B cell (primary cell): ENCODE data around the gene ZNF277. TPM values are rescaled to one million over a fixed set of nuclear protein-coding genes. Genes with fewer than 3 reads are reported as not detected.

Experiments used
- ATAC-seq: fragments of 200-7000 bp; cut with Tn5 transposase; one replicate; pipeline ENCODE4 v1.10.0; 2021; ENCODE audit warnings: low read depth, mild to moderate bottlenecking, moderate number of reproducible peaks, moderate library complexity
- CTCF ChIA-PET: fragments of 350-600 bp; sonication (Branson Sonifier 250); formaldehyde crosslinking; loops from one replicate; lab custom pipeline; 2021; ENCODE audit warnings: antibody characterized with exemption, inconsistent platforms; lab: Charles Lee
- POLR2A ChIA-PET: fragments of 350-600 bp; sonication (Branson Sonifier 250); formaldehyde crosslinking; loops from one replicate; lab custom pipeline; 2021; ENCODE audit warnings: antibody characterized with exemption; lab: Charles Lee
- DNase-seq: peaks from one replicate; pipeline ENCODE4 v3.0.0; 2013
- H2AFZ ChIP-seq: 2 replicates; pipeline ENCODE4 v1.6.1; 2012; ENCODE audit warnings: mild to moderate bottlenecking, low read depth, low read length; ENCODE audit not compliant: insufficient read depth, poor library complexity, severe bottlenecking
- H3K27ac ChIP-seq, 2 donors: 1 replicate in 1 of 2; 2 replicates in 1 of 2; pipeline ENCODE4 v1.5.1; 2012 to 2013; ENCODE audit warnings: low read length in 2 of 2, mild to moderate bottlenecking in 2 of 2, moderate library complexity in 1 of 2
- H3K27me3 ChIP-seq, 4 experiments: fragments of 200-600 bp in 1 of 4; sonication (generic) in 1 of 4; replicated peaks in 1 of 4; 1 replicate in 2 of 4; 2 replicates in 2 of 4; pipeline versions ENCODE4 v1.6.1 to v1.7.0; 2013 to 2016; ENCODE audit warnings: low read length in 3 of 4, mild to moderate bottlenecking in 2 of 4, mixed read lengths in 1 of 4, moderate library complexity in 1 of 4; ENCODE audit not compliant: insufficient read depth in 4 of 4, control insufficient read depth in 3 of 4; ENCODE audit errors: control extremely low read depth in 1 of 4
- H3K36me3 ChIP-seq, 2 experiments: replicated peaks in 1 of 2; 1 replicate in 1 of 2; 2 replicates in 1 of 2; pipeline versions ENCODE4 v1.6.1 to v1.7.1; 2013; ENCODE audit warnings: low read length in 1 of 2; ENCODE audit not compliant: insufficient read depth in 2 of 2, control insufficient read depth in 1 of 2; ENCODE audit errors: control extremely low read depth in 1 of 2, extremely low read depth in 1 of 2
- H3K4me1 ChIP-seq, 2 donors: fragments of 200-600 bp in 1 of 2; sonication (generic) in 1 of 2; 1 replicate in 1 of 2; 2 replicates in 1 of 2; pipeline versions ENCODE4 v1.5.1 to v1.6.1; 2013 to 2017; ENCODE audit warnings: low read length in 2 of 2; ENCODE audit not compliant: control insufficient read depth in 2 of 2, insufficient read depth in 2 of 2
- H3K4me2 ChIP-seq: replicated peaks from 2 replicates; pipeline ENCODE3; 2012; ENCODE audit warnings: mild to moderate bottlenecking, low read depth, low read length; ENCODE audit not compliant: poor library complexity, severe bottlenecking
- H3K4me3 ChIP-seq, 5 experiments: fragments of 200-600 bp in 1 of 5; sonication (generic) in 1 of 5; 1 replicate in 3 of 5; 2 replicates in 2 of 5; pipeline versions ENCODE4 v1.5.1 to v1.7.0; 2011 to 2016; ENCODE audit warnings: low read length in 4 of 5, mild to moderate bottlenecking in 4 of 5, low read depth in 2 of 5, control low read depth in 1 of 5, moderate library complexity in 1 of 5; ENCODE audit not compliant: insufficient read depth in 1 of 5; ENCODE audit errors: control extremely low read depth in 1 of 5, extremely low read depth in 1 of 5
- H3K79me2 ChIP-seq: fragments of 200-600 bp; sonication (generic); one replicate; pipeline ENCODE4 v1.6.0; 2016; ENCODE audit warnings: low read length; ENCODE audit not compliant: control insufficient read depth, insufficient read depth
- H3K9ac ChIP-seq: fragments of 200-600 bp; sonication (generic); 2 replicates; pipeline ENCODE4 v1.6.1; 2017; ENCODE audit warnings: mild to moderate bottlenecking, low read length, moderate library complexity
- H3K9me3 ChIP-seq, 3 donors: one replicate each; pipeline versions ENCODE4 v1.6.1 to v1.7.1; 2013; ENCODE audit warnings: low read length in 2 of 3; ENCODE audit not compliant: control insufficient read depth in 2 of 3, insufficient read depth in 1 of 3; ENCODE audit errors: control extremely low read depth in 1 of 3
- H4K20me1 ChIP-seq: 2 replicates; pipeline ENCODE4 v1.6.0; 2012; ENCODE audit warnings: mild to moderate bottlenecking, low read length; ENCODE audit not compliant: insufficient read depth, control insufficient read depth, poor library complexity, severe bottlenecking
- H3K27ac Mint-ChIP-seq: one replicate; pipeline ENCODE4 v1.8.0; 2021; ENCODE audit warnings: mixed read lengths
- H3K27me3 Mint-ChIP-seq: one replicate; pipeline ENCODE4 v1.8.0; 2021; ENCODE audit warnings: mixed read lengths
- H3K4me1 Mint-ChIP-seq: one replicate; pipeline ENCODE4 v1.8.0; 2021; ENCODE audit warnings: mixed read lengths
- H3K4me3 Mint-ChIP-seq: one replicate; pipeline ENCODE4 v1.8.0; 2021; ENCODE audit warnings: mixed read lengths
- H3K9me3 Mint-ChIP-seq: one replicate; pipeline ENCODE4 v1.8.0; 2022; ENCODE audit warnings: mixed read lengths; ENCODE audit not compliant: insufficient read depth
- EZH2 ChIP-seq: IDR thresholded peaks from 2 replicates; pipeline ENCODE4 v1.6.1; 2012; ENCODE audit warnings: borderline replicate concordance, low read depth, mild to moderate bottlenecking, moderate library complexity, low read length; ENCODE audit not compliant: insufficient read depth, poor library complexity, severe bottlenecking
- WGBS: methylation state at CpG from one replicate; pipeline ENCODE4 v1.1.5; 2013; ENCODE audit warnings: missing lambda C conversion rate; ENCODE audit not compliant: insufficient coverage; 5-methylcytosine and 5-hydroxymethylcytosine counted together
- intact Hi-C: fragments of 100-400 bp; cut with micrococcal nuclease; formaldehyde crosslinking; loops from one replicate; pipeline ENCODE4 v1.10.0; 2022
- polyA plus RNA-seq: library from polyadenylated mRNA; depleted of rRNA; stranded (reverse); fragments of >200 nt; gene quantifications from 2 replicates; pipeline ENCODE4 v1.2.3, GENCODE V29; 2012
- total RNA-seq, 2 donors: library from RNA; stranded (reverse); fragments of 120-200 nt in 1 of 2; gene quantifications; 1 replicate in 1 of 2; 2 replicates in 1 of 2; pipeline versions ENCODE4 v1.2.3 to v1.2.4, GENCODE V29; 2013 to 2022
- TF ChIP-seq, protein P1 (sequence below): fragments of 200-600 bp; IDR thresholded peaks from one replicate; pipeline ENCODE4 v1.8.0; 2022; ENCODE audit warnings: antibody characterized with exemption, mild to moderate bottlenecking

ZNF277 gene
- total and polyA plus RNA-seq, 2 donors (not counting 1 experiment from before 2014, with no cell fraction given) = 9.5 to 18.6 TPM

GRCh38 chr7:112211348-112211907 is 4.9 kb downstream of the ZNF277 start:
- ATAC-seq (no peak), DNase-seq (no peak)
- H3K4me1 ChIP-seq = peaks cover 8 to 10% of the 10 kb centered on the region in 2 donors
- no peaks in the 10 kb centered on the region for H3K9me3 ChIP-seq
- peaks cover 12% of the 10 kb centered on the region for H4K20me1 ChIP-seq
- H2AFZ ChIP-seq = no peak overlapping the region
- intact Hi-C loops = no loop called here
- ChIA-PET POLR2A (no interaction called here), CTCF (no interaction called here)
- no peak overlapping the region for H3K27ac ChIP-seq
- Mint-ChIP-seq H3K4me1 (peaks cover 28% of the 10 kb centered on the region), H3K27ac (no peak overlapping the region), H3K9me3 (no peaks in the 10 kb centered on the region), H3K4me3 (no peak overlapping the region), H3K27me3 (no peaks in the 10 kb centered on the region)
- TF ChIP-seq, protein P1, sequence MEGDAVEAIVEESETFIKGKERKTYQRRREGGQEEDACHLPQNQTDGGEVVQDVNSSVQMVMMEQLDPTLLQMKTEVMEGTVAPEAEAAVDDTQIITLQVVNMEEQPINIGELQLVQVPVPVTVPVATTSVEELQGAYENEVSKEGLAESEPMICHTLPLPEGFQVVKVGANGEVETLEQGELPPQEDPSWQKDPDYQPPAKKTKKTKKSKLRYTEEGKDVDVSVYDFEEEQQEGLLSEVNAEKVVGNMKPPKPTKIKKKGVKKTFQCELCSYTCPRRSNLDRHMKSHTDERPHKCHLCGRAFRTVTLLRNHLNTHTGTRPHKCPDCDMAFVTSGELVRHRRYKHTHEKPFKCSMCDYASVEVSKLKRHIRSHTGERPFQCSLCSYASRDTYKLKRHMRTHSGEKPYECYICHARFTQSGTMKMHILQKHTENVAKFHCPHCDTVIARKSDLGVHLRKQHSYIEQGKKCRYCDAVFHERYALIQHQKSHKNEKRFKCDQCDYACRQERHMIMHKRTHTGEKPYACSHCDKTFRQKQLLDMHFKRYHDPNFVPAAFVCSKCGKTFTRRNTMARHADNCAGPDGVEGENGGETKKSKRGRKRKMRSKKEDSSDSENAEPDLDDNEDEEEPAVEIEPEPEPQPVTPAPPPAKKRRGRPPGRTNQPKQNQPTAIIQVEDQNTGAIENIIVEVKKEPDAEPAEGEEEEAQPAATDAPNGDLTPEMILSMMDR = no peak
- TF ChIP-seq EZH2 = no peak
- no peak overlapping the region for H3K4me2 ChIP-seq
- H3K9ac ChIP-seq = no peak overlapping the region
- no peak overlapping the region for H3K4me3 ChIP-seq
- no CpG with 5 or more reads among the region's 1 CpG for WGBS
- H3K36me3 ChIP-seq = no peaks in the 10 kb centered on the region
- peaks cover 95% of the 10 kb centered on the region for H3K79me2 ChIP-seq
- no peaks in the 10 kb centered on the region for H3K27me3 ChIP-seq

DNA sequence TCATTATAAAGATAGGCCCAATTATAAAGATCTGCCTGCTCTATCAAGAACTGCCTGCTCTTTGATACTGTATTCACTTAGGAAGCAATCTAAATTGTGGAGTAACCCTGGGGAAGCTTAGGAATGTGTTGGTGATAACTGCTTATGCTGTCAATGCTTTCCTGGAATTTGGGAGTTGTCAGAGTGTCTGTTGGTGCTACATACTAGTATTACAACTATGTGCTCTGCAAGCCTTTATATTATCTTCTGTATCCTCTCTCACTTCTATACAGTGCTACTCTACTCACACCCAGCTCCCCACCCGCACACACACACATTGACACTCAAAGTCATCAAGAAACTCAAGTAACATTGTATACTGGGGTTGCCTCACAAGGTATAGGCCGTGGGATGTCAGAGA is 6.1 kb downstream of the ZNF277 start:
- Histone ChIP-seq H3K27me3 (no peaks in the 10 kb centered on the region), H3K79me2 (peaks cover 93% of the 10 kb centered on the region), H3K4me2 (no peak overlapping the region), H3K9me3 (no peaks in the 10 kb centered on the region), H2AFZ (no peak overlapping the region), H3K9ac (no peak overlapping the region), H3K36me3 (no peaks in the 10 kb centered on the region), H3K27ac (no peak overlapping the region), H4K20me1 (peaks cover 19% of the 10 kb centered on the region), H3K4me3 (no peak overlapping the region), H3K4me1 (peaks cover 2% of the 10 kb centered on the region in 2 donors)
- ATAC-seq = no peak
- H3K9me3 Mint-ChIP-seq = no peaks in the 10 kb centered on the region
- H3K27me3 Mint-ChIP-seq = no peaks in the 10 kb centered on the region
- POLR2A ChIA-PET = no interaction called here
- intact Hi-C loops = no loop called here
- no peak overlapping the region for H3K27ac Mint-ChIP-seq
- DNase-seq = no peak
- CTCF ChIA-PET = no interaction called here
- H3K4me3 Mint-ChIP-seq = no peak overlapping the region
- TF ChIP-seq EZH2 = no peak
- TF ChIP-seq, protein P1 = no peak
- WGBS = no CpG with 5 or more reads among the region's 2 CpGs
- H3K4me1 Mint-ChIP-seq = peaks cover 18% of the 10 kb centered on the region
